Measurements from ENCODE around the gene STAMBPL1. TPM values are rescaled to one million over a fixed set of nuclear protein-coding genes. Genes with fewer than 3 reads are reported as not detected.
A peak's percentile ranks its signal among the peaks of the same experiment; 100 is the strongest.
"Not testable (repeated sequence)": the region's sequence is repeated elsewhere in the genome, so short reads cannot be mapped to it uniquely, and the experiment has no call there.

The STAMBPL1 gene
- total RNA-seq, result 10 to 100 TPM; 15.7 to 57.0 TPM

DNA sequence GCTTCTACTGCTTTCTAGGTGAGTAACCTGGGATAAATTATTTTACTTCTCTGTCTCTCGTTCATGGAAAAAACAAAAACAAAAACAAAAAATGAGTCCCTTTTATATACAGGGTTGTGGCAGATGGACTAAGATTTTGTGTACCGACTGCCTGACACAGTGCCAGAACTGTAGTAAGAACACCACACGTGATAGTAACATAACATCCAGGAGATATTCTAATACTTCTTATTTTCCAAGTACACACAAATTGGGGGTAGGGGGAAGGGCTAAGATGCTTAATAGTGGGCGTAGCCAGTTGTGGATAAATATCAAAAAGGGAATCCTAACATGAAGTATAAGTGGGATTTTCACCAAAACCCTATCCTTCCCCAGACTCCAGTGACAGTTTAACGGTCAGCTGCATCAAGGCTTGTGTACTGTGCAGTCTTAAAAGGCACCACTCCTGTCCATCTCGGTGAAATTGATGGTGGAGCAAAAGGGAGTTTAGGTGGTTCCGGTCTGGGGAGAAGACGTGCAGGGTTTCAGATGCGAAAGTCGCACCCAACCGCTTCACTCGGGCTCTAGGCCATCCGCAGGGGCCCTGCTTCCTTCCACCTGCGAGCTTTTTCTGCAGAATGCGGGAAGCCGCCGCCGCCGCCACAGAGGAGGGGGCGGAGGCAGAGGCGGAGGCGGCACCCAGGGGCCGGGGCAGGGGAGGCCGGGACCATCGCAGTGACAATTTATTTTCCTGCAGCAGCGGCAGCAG lies at the start of gene STAMBPL1:
Gene STAMBPL1, plus strand, starts transcription at position 712 of the 748 bp plus-strand sequence. CDS start 21,464 bp downstream, outside the sequence.
- ATAC-seq, result peak; percentile 67 to 68
- Mint-ChIP-seq H3K27ac (peak within 1 kb of the TSS; percentile 92 to 93), H3K9me3 (no peaks in the 10 kb centered on the region), H3K36me3 (peaks cover 23 to 27% of the 10 kb centered on the region in 2 donors)
- DNase-seq (ENCODE audit: low spot score in 2 of 2), result peak; percentile 72 to 80

DNA sequence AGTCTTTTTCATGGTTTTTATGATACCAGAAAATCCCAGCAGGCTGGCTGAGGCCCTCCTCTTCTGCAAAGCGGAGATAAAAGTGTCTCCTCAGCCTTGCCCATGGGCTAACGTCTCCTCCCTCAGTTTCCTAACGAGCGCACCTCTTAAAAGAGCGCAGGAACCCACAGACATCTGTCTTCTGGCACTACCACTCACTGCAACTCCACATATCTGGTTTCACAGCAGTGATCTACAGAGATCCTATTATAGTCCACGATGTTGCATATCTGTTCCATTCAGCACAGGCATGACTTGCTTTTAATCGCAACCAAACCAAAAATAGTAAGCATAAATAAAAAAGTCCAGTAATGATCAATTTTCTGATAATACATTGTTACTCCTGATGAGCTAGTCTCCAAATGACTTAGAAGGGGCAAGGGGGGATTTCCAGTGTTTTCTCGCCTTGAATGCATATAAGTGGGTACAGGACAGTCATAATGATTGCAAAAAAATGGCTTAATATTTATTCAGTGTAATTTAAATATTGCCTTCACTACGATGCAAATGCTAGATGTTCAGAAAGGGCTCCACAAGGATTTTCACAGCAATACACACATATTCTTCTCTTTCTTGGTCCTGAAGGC lies 49.3 kb upstream of the STAMBPL1 start:
- H3K27ac Mint-ChIP-seq, result no peak overlapping the region
- ATAC-seq, result no peak
- peaks cover 0 to 14% of the 10 kb centered on the region in 2 donors for H3K36me3 Mint-ChIP-seq

DNA sequence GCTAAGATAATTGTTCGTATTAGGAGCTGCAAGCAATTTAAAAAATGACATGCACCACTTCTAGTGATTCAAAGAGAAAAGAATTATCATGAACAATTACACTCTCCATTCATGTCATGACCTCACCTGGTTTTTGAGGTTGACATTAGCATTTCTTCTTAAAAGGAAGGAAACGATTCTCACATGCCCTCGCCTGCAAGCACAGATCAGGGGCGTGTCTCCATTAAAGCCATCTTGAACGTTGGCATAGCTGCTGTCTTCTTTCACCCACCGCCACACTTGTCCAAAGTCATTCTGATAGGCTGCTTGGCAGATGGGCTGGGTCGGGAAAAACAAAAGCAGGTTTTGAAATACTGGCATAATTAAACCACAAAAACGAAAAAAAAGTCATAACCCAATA lies 48.3 kb upstream of the STAMBPL1 start:
- DNase-seq (ENCODE audit: low spot score in 2 of 2) (peak in 1 of 2 donors; percentile 38), ATAC-seq (peak; percentile 24 to 60)
- H3K27ac Mint-ChIP-seq, result no peak overlapping the region
- H3K36me3 Mint-ChIP-seq, result peaks cover 0 to 6% of the 10 kb centered on the region in 2 donors
- H3K9me3 Mint-ChIP-seq, result peaks cover under 1 to 1% of the 10 kb centered on the region in 2 donors

More for the DNA sequence above, 49.3 kb upstream of the STAMBPL1 start:
- no peak for DNase-seq (ENCODE audit: low spot score in 2 of 2)
- H3K9me3 Mint-ChIP-seq, result peaks cover 6 to 8% of the 10 kb centered on the region in 2 donors

DNA sequence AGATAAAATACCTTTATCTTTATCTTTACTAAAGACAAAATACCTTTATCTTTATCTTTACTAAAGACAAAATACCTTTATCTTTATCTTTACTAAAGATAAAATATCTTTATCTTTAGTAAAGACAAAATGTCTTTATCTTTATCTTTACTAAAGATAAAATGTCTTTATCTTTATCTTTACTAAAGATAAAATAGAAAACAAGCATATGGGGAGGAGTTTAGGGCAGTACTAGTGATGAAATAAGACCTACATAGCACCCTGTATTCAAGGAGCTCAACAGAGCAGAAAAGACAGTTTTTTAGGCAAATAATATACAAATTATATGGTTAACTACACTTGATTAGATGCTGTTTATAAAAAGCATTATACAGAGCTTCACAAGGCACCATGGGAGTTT lies 47.7 kb upstream of the STAMBPL1 start:
- H3K9me3 Mint-ChIP-seq, result no peaks in the 10 kb centered on the region
- no peaks in the 10 kb centered on the region for H3K36me3 Mint-ChIP-seq
- no peak overlapping the region for H3K27ac Mint-ChIP-seq
- DNase-seq (ENCODE audit: low spot score in 2 of 2) (no peak), ATAC-seq (no peak)

DNA sequence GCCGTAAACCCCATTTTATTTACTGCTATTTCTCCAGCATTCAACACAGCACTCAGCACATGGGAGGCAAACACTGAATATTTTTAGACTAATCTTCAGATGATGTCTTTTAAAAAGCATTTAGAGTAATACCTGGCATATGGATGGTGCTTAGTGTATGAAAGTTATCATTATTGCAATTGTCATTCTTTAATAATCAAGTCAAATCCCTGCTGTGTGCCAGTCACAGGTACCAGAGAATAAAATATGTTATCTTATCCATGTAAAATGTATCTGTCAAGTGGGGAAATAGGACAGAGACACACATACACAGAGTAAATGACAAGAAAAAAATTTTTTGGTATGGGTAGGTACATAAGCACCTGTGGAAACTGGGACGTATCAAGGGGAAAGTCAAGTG lies 46.9 kb upstream of the STAMBPL1 start:
- ATAC-seq, result no peak
- Mint-ChIP-seq H3K27ac (no peak overlapping the region), H3K9me3 (no peaks in the 10 kb centered on the region)

DNA sequence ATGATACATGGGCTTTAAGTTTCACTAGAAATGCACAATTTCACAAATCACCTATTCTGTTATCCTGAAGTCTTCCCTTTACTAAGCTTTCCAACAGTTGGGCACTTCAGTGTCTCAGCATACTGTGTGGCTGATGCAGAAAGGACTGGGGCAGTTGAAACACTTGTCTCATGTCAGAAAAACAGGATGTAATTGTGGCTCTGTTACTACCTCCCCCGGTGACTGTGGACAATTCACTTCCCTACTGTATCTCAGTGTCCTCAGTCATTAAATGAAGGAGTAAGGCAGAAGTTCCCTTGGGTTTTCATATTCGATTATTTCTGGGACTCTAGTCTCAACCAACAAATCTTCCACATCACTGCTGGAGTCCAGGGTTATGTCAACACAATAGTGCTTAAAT lies 46.3 kb upstream of the STAMBPL1 start:
- H3K36me3 Mint-ChIP-seq, result no peaks in the 10 kb centered on the region
- H3K9me3 Mint-ChIP-seq, result no peaks in the 10 kb centered on the region
- ATAC-seq (no peak), DNase-seq (ENCODE audit: low spot score in 2 of 2) (no peak)
- H3K27ac Mint-ChIP-seq, result no peak overlapping the region

More for the DNA sequence above, 46.9 kb upstream of the STAMBPL1 start:
- DNase-seq (ENCODE audit: low spot score in 2 of 2), result no peak
- H3K36me3 Mint-ChIP-seq, result no peaks in the 10 kb centered on the region

DNA sequence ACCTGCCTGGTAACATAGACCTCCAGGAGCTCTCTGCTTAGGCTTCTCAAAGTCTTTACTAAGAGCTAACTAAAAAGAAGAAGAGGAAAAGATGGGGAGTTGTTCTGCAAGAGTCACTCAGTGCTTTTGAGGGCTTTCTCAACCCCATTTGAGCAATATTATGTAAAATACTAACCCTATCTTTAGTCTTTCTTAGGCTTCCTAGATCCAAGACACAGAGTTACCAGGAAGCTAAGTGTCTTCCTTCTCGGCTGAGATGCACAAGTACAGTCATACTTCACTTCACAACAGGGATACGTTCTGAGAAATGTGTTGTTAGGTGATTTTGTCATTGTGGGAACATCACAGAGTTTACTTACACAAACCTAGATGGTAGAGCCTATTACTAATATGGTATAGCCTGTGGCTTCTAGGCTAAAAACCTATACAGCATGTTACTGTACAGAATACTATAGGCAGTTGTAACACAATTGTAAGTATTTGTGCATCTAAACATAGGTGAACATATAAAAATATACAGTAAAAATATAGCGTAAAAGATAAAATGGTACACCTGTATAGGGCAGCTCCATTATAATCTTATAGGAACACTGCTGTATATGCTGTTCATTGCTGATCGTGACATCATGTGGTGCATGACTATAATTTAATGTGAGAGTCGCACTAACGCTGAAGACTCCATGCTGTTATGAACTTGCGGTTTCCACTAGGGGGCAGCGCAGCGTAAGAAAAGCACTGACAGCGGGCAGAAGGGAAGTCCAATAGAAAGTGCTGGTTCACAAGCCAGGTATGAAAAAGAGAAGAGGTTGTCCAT lies 44.7 kb upstream of the STAMBPL1 start:
- H3K9me3 Mint-ChIP-seq, result no peaks in the 10 kb centered on the region
- peak; percentile 85 to 89 for ATAC-seq
- H3K27ac Mint-ChIP-seq, result no peak overlapping the region
- DNase-seq (ENCODE audit: low spot score in 2 of 2), result peak; percentile 80 to 85
- H3K36me3 Mint-ChIP-seq, result no peaks in the 10 kb centered on the region

DNA sequence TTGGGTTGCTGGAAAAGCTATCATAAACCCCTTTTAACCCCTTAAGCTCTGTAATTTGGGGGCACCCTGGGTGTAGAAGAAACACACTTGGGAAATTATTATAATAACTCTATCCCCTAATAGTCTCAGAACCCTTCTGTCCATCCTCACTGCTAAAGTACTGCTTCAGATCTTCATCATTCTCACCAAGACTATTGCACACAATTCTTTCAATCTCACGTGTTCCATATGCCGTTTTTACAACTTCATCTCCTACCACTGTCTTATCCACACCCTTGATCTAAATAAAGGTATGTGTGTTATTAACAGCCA lies 44.2 kb upstream of the STAMBPL1 start:
- DNase-seq (ENCODE audit: low spot score in 2 of 2) (no peak), ATAC-seq (peak; percentile 7)
- H3K9me3 Mint-ChIP-seq, result no peaks in the 10 kb centered on the region
- no peak overlapping the region for H3K27ac Mint-ChIP-seq
- H3K36me3 Mint-ChIP-seq, result no peaks in the 10 kb centered on the region

DNA sequence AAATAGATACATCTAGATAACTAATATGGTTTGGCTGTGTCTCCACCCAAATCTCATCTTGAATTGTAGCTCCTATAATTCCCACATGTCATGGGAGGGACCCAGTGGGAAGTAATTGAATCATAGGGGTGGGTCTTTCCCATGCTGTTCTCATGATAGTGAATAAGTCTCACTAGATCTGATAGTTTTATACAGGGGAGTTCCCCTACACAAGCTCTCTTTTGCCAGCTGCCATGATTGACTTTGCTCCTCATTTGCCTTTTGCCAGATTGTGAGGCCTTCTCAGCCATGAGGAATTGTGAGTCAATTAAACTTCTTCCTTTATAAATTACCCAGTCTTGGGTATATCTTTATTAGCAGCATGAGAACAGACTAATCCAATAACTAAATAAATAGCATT lies 42.4 kb upstream of the STAMBPL1 start:
- ATAC-seq; H3K27ac Mint-ChIP-seq; H3K9me3 Mint-ChIP-seq; H3K36me3 Mint-ChIP-seq; DNase-seq (ENCODE audit: low spot score in 2 of 2): not testable (repeated sequence)

DNA sequence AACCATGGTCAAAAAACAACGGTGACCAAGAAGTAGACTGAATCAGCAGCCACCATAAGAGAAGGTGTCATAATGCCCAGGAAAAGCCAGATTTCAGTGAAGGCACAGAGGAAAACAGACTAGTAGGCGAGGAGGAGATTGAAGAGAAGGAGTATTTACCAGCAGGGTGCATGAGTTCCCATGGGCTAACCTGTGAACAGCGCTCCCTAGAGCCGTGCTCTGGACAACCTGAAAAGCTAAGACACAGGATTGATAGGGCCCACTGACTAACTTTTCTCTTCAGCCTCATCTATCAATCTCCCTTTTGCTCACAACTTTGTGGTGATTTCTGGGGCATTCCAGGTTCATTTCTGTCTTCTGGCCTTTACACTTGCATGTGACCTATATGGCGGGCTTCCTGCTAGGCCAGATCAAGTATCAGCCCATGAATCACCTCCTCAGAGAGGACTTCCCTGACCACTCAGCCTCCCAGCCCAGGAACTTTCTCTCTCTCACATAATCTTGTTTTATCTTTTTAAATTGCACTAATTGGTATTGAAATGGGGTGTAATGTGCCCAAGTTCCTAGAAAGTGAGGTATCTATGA lies 41.2 kb upstream of the STAMBPL1 start:
- Mint-ChIP-seq H3K36me3 (no peaks in the 10 kb centered on the region), H3K27ac (no peak overlapping the region), H3K9me3 (no peaks in the 10 kb centered on the region)
- peak in 1 of 2 donors; percentile 60 for ATAC-seq
- no peak for DNase-seq (ENCODE audit: low spot score in 2 of 2)

DNA sequence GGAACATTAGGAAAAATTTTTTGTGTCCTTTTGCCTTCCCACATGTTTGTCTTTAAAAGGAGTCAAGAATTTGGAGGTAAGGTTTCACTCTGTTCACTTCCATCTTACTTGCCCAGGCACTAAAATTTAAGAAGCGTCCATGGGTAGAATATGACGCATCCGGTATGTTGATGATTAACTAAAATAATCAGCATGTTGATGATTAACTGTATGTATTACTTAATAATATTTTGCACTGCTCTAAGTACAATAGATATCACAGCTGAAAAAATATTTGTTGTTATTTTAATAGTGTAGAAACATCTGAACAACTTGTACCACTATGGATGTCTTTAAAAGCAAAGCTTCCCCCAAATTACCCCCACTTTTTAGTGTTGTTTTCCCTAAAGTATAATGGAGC lies 39.9 kb upstream of the STAMBPL1 start:
- H3K9me3 Mint-ChIP-seq, result no peaks in the 10 kb centered on the region
- no peak overlapping the region for H3K27ac Mint-ChIP-seq
- DNase-seq (ENCODE audit: low spot score in 2 of 2) (no peak), ATAC-seq (no peak)
- H3K36me3 Mint-ChIP-seq, result no peaks in the 10 kb centered on the region

DNA sequence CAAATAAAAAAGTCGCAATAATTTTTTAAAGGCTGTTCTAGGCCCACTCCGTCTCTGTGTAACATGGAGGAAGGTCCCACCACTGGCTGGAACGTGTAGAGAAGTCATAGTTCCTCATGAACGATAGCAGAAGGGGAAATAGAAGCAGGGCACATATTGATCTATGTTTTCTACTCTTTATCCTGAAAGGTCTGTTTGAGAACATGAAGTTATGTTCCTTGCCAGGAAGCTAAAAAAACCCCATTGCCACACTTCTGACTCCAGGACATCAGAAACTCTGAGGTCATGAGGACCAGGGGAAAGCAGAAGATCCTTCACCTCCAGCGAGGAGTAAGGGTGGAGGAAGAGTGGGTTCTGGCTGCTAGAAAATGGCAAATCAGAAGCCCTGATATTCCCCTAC lies 39.2 kb upstream of the STAMBPL1 start:
- H3K36me3 Mint-ChIP-seq, result no peaks in the 10 kb centered on the region
- H3K9me3 Mint-ChIP-seq, result no peaks in the 10 kb centered on the region

DNA sequence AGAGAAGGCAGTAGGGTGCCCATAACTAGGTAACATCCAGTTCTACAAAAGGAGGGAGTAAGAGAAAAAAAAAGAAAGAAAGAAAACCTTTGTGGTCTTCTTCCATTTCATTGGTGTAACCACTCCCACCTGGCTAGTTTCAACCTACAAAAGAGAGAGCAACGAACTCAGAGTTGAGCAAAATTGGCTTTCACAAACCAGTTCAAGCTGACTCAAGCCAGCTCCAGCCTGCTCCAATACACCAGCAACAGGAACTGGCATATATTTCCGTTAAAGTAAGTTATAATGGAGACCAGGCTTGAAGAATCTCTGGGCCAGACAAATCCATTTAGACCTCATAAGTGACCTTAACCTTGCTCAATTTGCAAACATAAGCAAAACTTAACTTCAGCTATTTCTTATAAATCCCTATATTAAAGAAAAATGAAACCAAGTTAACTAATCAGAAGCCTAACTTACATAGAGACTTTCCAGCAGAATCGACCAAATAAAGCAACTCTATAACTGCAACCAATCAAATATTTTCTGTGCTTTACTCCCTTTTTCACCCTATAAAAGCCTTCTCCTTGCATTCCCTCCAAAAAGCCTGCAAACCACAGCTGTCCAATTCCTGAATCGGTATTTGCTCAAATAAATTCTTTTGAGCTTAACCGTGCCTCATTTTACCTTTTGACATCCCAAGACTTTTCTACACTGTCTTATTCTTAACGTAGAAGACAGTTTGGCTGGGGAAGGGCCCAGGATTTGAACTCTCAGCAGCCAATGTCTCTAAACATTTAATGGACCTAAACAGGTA lies 38.5 kb upstream of the STAMBPL1 start:
- H3K27ac Mint-ChIP-seq, result no peak overlapping the region
- H3K36me3 Mint-ChIP-seq, result no peaks in the 10 kb centered on the region

More for the DNA sequence above, 39.2 kb upstream of the STAMBPL1 start:
- ATAC-seq (no peak), DNase-seq (ENCODE audit: low spot score in 2 of 2) (no peak)
- H3K27ac Mint-ChIP-seq, result no peak overlapping the region

DNA sequence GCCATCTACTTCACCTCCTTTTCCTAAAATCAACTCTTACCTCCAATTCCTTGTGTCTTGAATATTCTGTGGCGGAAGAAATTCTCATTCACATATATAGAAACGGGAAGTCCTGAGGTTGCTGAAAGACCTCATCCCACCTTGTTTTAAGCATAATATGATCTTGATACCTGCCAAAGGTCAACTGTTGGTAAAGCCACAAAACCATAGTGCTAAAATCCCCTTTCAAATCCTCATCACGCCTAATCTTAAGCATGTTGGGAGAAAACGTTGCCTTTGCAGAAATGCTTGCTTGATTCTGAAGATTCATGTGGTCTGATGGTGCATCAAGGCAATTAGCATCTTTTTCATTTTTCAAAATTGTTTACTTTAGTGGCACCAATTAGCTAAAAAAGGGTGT lies 36.9 kb upstream of the STAMBPL1 start:
- DNase-seq (ENCODE audit: low spot score in 2 of 2) (no peak), ATAC-seq (no peak)
- Mint-ChIP-seq H3K27ac (no peak overlapping the region), H3K9me3 (no peaks in the 10 kb centered on the region), H3K36me3 (no peaks in the 10 kb centered on the region)

More for the DNA sequence above, 38.5 kb upstream of the STAMBPL1 start:
- DNase-seq (ENCODE audit: low spot score in 2 of 2), result no peak
- peak in 1 of 2 donors; percentile 63 for ATAC-seq
- H3K9me3 Mint-ChIP-seq, result no peaks in the 10 kb centered on the region

DNA sequence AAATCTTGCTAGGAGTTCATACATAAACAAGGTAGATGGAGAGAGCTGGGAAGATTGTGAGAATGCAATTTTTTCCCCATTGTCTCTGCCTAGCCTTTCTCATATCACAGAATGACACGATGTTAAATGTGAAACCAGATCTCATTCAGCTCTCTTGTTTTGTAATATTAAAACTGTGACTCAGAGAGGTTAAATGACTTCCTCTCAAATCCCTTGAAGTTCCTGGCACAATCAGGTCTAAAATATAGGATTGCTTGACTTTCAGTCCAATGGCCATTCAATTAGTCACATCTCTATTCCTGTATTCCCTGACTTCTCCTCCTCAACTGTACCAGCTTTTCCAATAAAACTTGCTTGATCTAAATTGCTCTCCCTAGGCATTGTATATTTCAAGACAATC lies 31.5 kb upstream of the STAMBPL1 start:
- peak; percentile 83 to 88 for ATAC-seq
- H3K27ac Mint-ChIP-seq, result peak overlapping the region; percentile 60 to 93

DNA sequence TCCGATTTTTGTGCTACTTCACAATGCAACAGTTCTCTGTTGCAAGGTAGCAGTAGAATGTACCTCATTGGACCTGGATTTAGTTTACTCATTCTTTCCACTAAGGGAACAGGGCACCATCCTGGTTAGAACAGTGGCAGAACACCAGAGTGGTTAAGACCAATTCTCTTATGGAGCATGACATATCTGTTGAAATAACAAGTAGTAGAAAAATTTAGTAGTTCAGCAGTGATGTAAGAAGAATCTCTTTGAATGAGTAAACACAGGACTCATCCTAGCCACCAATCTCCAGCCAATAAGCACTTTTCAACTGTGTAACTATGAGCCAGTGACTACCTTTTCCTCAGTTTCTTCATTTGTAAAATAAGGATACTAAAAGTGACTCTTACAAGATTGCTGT lies 30.8 kb upstream of the STAMBPL1 start:
- Mint-ChIP-seq H3K9me3 (no peaks in the 10 kb centered on the region), H3K36me3 (no peaks in the 10 kb centered on the region), H3K27ac (peak overlapping the region; percentile 60 to 93)
- ATAC-seq (peak; percentile 73 to 91), DNase-seq (ENCODE audit: low spot score in 2 of 2) (no peak)

More for the DNA sequence above, 31.5 kb upstream of the STAMBPL1 start:
- DNase-seq (ENCODE audit: low spot score in 2 of 2), result no peak
- Mint-ChIP-seq H3K9me3 (no peaks in the 10 kb centered on the region), H3K36me3 (no peaks in the 10 kb centered on the region)

All from activated naive CD4-positive, alpha-beta T cell treated with anti-CD3 and anti-CD28 coated beads, Interleukin-2, amount 50 U/mL, for 72 hours (primary cell).